ENCODE data around the gene KLHL29. TPM values are rescaled to one million over a fixed set of nuclear protein-coding genes. Genes with fewer than 3 reads are reported as not detected.

Gene KLHL29
- total and polyA plus RNA-seq, 2 experiments from 2014 or later = 1.5 to 6.5 TPM

GRCh38 chr2:23497063-23497462 is 112.1 kb downstream of the KLHL29 start:
- peak; percentile 58 for ATAC-seq
- peak; percentile 46 for DNase-seq (ENCODE audit: low spot score)
- no peaks in the 10 kb centered on the region for H3K9me3 Mint-ChIP-seq
- H3K36me3 Mint-ChIP-seq (ENCODE audit: low read depth) = no peaks in the 10 kb centered on the region
- H2AFZ ChIP-seq = no peak overlapping the region
- H3K4me3 ChIP-seq = no peak overlapping the region
- H3K27me3 Mint-ChIP-seq (ENCODE audit: insufficient read depth, low read depth, poor library complexity) = peaks cover 4% of the 10 kb centered on the region
- no peaks in the 10 kb centered on the region for H3K79me2 ChIP-seq (replicated peaks; ENCODE audit: insufficient read depth)
- H3K4me2 ChIP-seq = peak overlapping the region; percentile 46; the same call in 1 of the 2 replicates
- TF ChIP-seq EZH2phosphoT487 (IDR thresholded peaks at IDR 0.05; ENCODE audit: unreplicated experiment) (no peak), ZNF114 (CRISPR knock-in tag; IDR thresholded peaks at IDR 0.05) (no peak), STAT1 (IDR thresholded peaks at IDR 0.05; ENCODE audit: unreplicated experiment) (no peak), ZNF331 (CRISPR knock-in tag; IDR thresholded peaks at IDR 0.05; ENCODE audit: low read depth) (no peak), POLR2AphosphoS5 (IDR thresholded peaks at IDR 0.05; ENCODE audit: low read depth) (no peak)
- no peaks in the 10 kb centered on the region for H3K9me2 ChIP-seq (ENCODE audit: insufficient read depth)
- no peaks in the 10 kb centered on the region for H3F3A ChIP-seq (replicated peaks; ENCODE audit: low read depth)
- no peaks in the 10 kb centered on the region for H3K36me3 ChIP-seq (ENCODE audit: insufficient read depth)
- peaks cover 39% of the 10 kb centered on the region for H3K4me1 Mint-ChIP-seq
- H3K4me1 ChIP-seq (ENCODE audit: insufficient read depth) = peaks cover 22% of the 10 kb centered on the region; the same call in 1 of the 2 replicates
- peak overlapping the region; percentile 42; the same call in 1 of the 2 replicates for H3K27ac Mint-ChIP-seq
- no peak overlapping the region for H3K4me3 Mint-ChIP-seq
- H4K20me1 ChIP-seq (replicated peaks; ENCODE audit: insufficient read depth) = no peaks in the 10 kb centered on the region
- no peak overlapping the region for H3K27ac ChIP-seq (ENCODE audit: low read depth)
- H3K27me3 ChIP-seq (ENCODE audit: insufficient read depth) = no peaks in the 10 kb centered on the region

GRCh38 chr2:23497536-23497935 is 112.6 kb downstream of the KLHL29 start:
- H3K4me3 Mint-ChIP-seq = no peak overlapping the region
- H3K27ac Mint-ChIP-seq = no peak overlapping the region; the same call in 1 of the 2 replicates
- Histone ChIP-seq H3F3A (replicated peaks; ENCODE audit: low read depth) (no peaks in the 10 kb centered on the region), H3K79me2 (replicated peaks; ENCODE audit: insufficient read depth) (no peaks in the 10 kb centered on the region), H3K27me3 (ENCODE audit: insufficient read depth) (no peaks in the 10 kb centered on the region), H3K4me1 (ENCODE audit: insufficient read depth) (peaks cover 22% of the 10 kb centered on the region; the same call in 1 of the 2 replicates), H3K36me3 (ENCODE audit: insufficient read depth) (no peaks in the 10 kb centered on the region), H3K27ac (ENCODE audit: low read depth) (no peak overlapping the region), H2AFZ (no peak overlapping the region), H4K20me1 (replicated peaks; ENCODE audit: insufficient read depth) (no peaks in the 10 kb centered on the region), H3K9me2 (ENCODE audit: insufficient read depth) (no peaks in the 10 kb centered on the region), H3K4me2 (peak overlapping the region; percentile 46; the same call in 1 of the 2 replicates), H3K4me3 (no peak overlapping the region)
- H3K27me3 Mint-ChIP-seq (ENCODE audit: insufficient read depth, low read depth, poor library complexity) = peaks cover 4% of the 10 kb centered on the region
- no peaks in the 10 kb centered on the region for H3K36me3 Mint-ChIP-seq (ENCODE audit: low read depth)
- no peaks in the 10 kb centered on the region for H3K9me3 Mint-ChIP-seq
- TF ChIP-seq ZNF331 (CRISPR knock-in tag; IDR thresholded peaks at IDR 0.05; ENCODE audit: low read depth) = no peak
- DNase-seq (ENCODE audit: low spot score) (no peak), ATAC-seq (peak; percentile 18)
- peaks cover 43% of the 10 kb centered on the region for H3K4me1 Mint-ChIP-seq

DNA sequence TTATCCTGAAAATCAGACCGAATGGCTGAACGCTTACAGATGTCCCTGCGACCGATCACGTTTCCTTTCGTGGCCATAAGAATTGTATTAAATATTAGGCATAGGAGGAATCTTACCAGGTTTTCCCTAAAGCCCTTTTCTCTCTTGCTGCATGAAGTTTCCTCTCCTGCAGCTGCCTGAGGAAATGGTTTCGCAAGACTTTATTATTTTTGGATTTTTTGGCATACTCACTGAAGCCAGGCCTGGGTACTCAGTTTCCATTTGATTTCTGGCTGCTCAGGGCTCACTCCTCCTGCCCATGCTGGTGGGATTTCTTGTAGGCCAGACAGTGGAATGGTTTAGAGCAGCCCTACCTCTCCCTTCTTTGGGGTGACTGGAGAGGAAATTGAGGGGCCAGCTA is 114.0 kb downstream of the KLHL29 start:
- no peak overlapping the region for H3K4me3 ChIP-seq
- Mint-ChIP-seq H3K9me3 (no peaks in the 10 kb centered on the region), H3K27me3 (ENCODE audit: insufficient read depth, low read depth, poor library complexity) (peaks cover 5% of the 10 kb centered on the region), H3K4me1 (peaks cover 46% of the 10 kb centered on the region), H3K27ac (no peak overlapping the region), H3K36me3 (ENCODE audit: low read depth) (no peaks in the 10 kb centered on the region), H3K4me3 (no peak overlapping the region)
- ATAC-seq (no peak), DNase-seq (ENCODE audit: low spot score) (no peak)
- H3K4me1 ChIP-seq (ENCODE audit: insufficient read depth) = peaks cover 22% of the 10 kb centered on the region; the same call in 1 of the 2 replicates
- H3K36me3 ChIP-seq (ENCODE audit: insufficient read depth) = no peaks in the 10 kb centered on the region
- H4K20me1 ChIP-seq (replicated peaks; ENCODE audit: insufficient read depth) = no peaks in the 10 kb centered on the region
- H3K4me2 ChIP-seq = no peak overlapping the region
- no peaks in the 10 kb centered on the region for H3K79me2 ChIP-seq (replicated peaks; ENCODE audit: insufficient read depth)
- H2AFZ ChIP-seq = no peak overlapping the region
- no peaks in the 10 kb centered on the region for H3K27me3 ChIP-seq (ENCODE audit: insufficient read depth)
- H3F3A ChIP-seq (replicated peaks; ENCODE audit: low read depth) = no peaks in the 10 kb centered on the region
- H3K9me2 ChIP-seq (ENCODE audit: insufficient read depth) = no peaks in the 10 kb centered on the region
- no peak overlapping the region for H3K27ac ChIP-seq (ENCODE audit: low read depth)
- TF ChIP-seq POLR2AphosphoS5 (IDR thresholded peaks at IDR 0.05; ENCODE audit: low read depth) = no peak
- TF ChIP-seq ZNF331 (CRISPR knock-in tag; IDR thresholded peaks at IDR 0.05; ENCODE audit: low read depth) = no peak
- TF ChIP-seq ETS1 (IDR thresholded peaks at IDR 0.05) = no peak
- TF ChIP-seq ZNF462 (CRISPR knock-in tag; IDR thresholded peaks at IDR 0.05) = no peak
- TF ChIP-seq STAT1 (IDR thresholded peaks at IDR 0.05; ENCODE audit: unreplicated experiment) = no peak
- TF ChIP-seq EZH2 (IDR thresholded peaks at IDR 0.05; ENCODE audit: low read depth, unreplicated experiment) = no peak
- no peak for TF ChIP-seq ZNF114 (CRISPR knock-in tag; IDR thresholded peaks at IDR 0.05)
- TF ChIP-seq EZH2phosphoT487 (IDR thresholded peaks at IDR 0.05; ENCODE audit: unreplicated experiment) = no peak
